HuH-7 (cell line): Measurements from ENCODE around the gene KIF5A.
A peak's percentile ranks its signal among the peaks of the same experiment; 100 is the strongest.

ENCODE experiments used
- DNase-seq: peaks from one replicate; pipeline ENCODE4 v3.0.0; 2011; ENCODE audit warnings: low spot score

KIF5A gene

GRCh38 chr12:57535764-57536596 is 13.9 kb upstream of the KIF5A start:
- DNase-seq = no peak

GRCh38 chr12:57536597-57536942 is 13.3 kb upstream of the KIF5A start:
- DNase-seq = no peak

- DNase-seq = no peak
Measured at GRCh38 chr12:57539134-57539768, 10.6 kb upstream of the KIF5A start.

GRCh38 chr12:57541001-57541400 is 8.8 kb upstream of the KIF5A start:
- no peak for DNase-seq

- DNase-seq = no peak
Measured at GRCh38 chr12:57541717-57542116, 8.1 kb upstream of the KIF5A start.

GRCh38 chr12:57543581-57543980 is 6.3 kb upstream of the KIF5A start:
- no peak for DNase-seq

GRCh38 chr12:57545809-57546437 is 3.9 kb upstream of the KIF5A start:
- no peak for DNase-seq

- peak; percentile 98 for DNase-seq
Measured at GRCh38 chr12:57546438-57547287, 3.2 kb upstream of the KIF5A start, which contains the start of gene DCTN2. Gene DCTN2 (minus strand): TSS chr12:57547192. CDS start chr12:57547063, 129 bp downstream.

GRCh38 chr12:57547288-57548012 is 2.4 kb upstream of the KIF5A start:
- DNase-seq = no peak

GRCh38 chr12:57548013-57548315 is 1.9 kb upstream of the KIF5A start:
- DNase-seq = no peak

GRCh38 chr12:57548488-57548887 is 1.4 kb upstream of the KIF5A start:
- no peak for DNase-seq

- DNase-seq = no peak
Measured at GRCh38 chr12:57549203-57549908, 488 bp upstream of the KIF5A start.

GRCh38 chr12:57550641-57551549 is 1.1 kb downstream of the KIF5A start:
- DNase-seq = no peak

GRCh38 chr12:57551637-57552305 is 1.9 kb downstream of the KIF5A start:
- DNase-seq = no peak

GRCh38 chr12:57552306-57552651 is 2.4 kb downstream of the KIF5A start:
- DNase-seq = no peak

- DNase-seq = no peak
Measured at GRCh38 chr12:57552835-57553313, 3.0 kb downstream of the KIF5A start.

- no peak for DNase-seq
Measured at GRCh38 chr12:57553343-57554202, 3.7 kb downstream of the KIF5A start.

GRCh38 chr12:57554453-57554852 is 4.6 kb downstream of the KIF5A start:
- DNase-seq = no peak
